Neural cell (in vitro differentiated cells): ENCODE data around the gene MLH1.

Experiments
- CTCF ChIP-seq: fragments of 450-650 bp; IDR thresholded peaks from 2 replicates; pipeline ENCODE4 v1.5.1; 2014; ENCODE audit warnings: antibody characterized with exemption, mild to moderate bottlenecking, moderate library complexity; ENCODE audit not compliant: poor library complexity, severe bottlenecking
- EP300 ChIP-seq: fragments of 450-650 bp; conservative IDR thresholded peaks from 2 replicates; pipeline ENCODE4 v1.6.1; 2014; ENCODE audit warnings: antibody characterized with exemption, mild to moderate bottlenecking, moderate library complexity; ENCODE audit not compliant: poor library complexity, severe bottlenecking
- EZH2 ChIP-seq: fragments of 200-600, 300-800 bp; shearing (Covaris generic), sonication (generic); IDR thresholded peaks from 2 replicates; pipeline ENCODE4 v1.6.1; 2014; ENCODE audit warnings: antibody characterized with exemption, low read length, borderline replicate concordance, mild to moderate bottlenecking; ENCODE audit not compliant: insufficient read depth, poor library complexity, severe bottlenecking
- POLR2AphosphoS5 ChIP-seq: IDR thresholded peaks from 2 replicates; pipeline ENCODE4 v1.6.1; 2012
- RAD21 ChIP-seq: fragments of 450-650 bp; conservative IDR thresholded peaks from 2 replicates; pipeline ENCODE4 v1.6.1; 2014; ENCODE audit warnings: antibody characterized with exemption, mild to moderate bottlenecking, moderate library complexity
- REST ChIP-seq: IDR thresholded peaks from 2 replicates; pipeline ENCODE4 v1.6.1; 2012; ENCODE audit warnings: borderline replicate concordance
- SMC3 ChIP-seq: fragments of 450-650 bp; conservative IDR thresholded peaks from 2 replicates; pipeline ENCODE4 v1.6.1; 2014; ENCODE audit warnings: antibody characterized with exemption, mild to moderate bottlenecking, moderate library complexity; ENCODE audit not compliant: poor library complexity
- TAF1 ChIP-seq: IDR thresholded peaks from 2 replicates; pipeline ENCODE4 v1.6.1; 2012; ENCODE audit warnings: low read depth

- TF ChIP-seq CTCF (no peak), SMC3 (no peak), TAF1 (no peak), RAD21 (no peak), POLR2AphosphoS5 (no peak), EZH2 (no peak), EP300 (no peak), REST (no peak)
Observed at GRCh38 chr3:36956155-36956554, 37.2 kb upstream of the MLH1 start.
